ENCODE data around the gene BCAR3.

GRCh38 chr1:93617670-93618499 lies 63.8 kb downstream of the BCAR3 start:
- TF ChIP-seq POLR2A (IDR thresholded peaks at IDR 0.05) (no peak), CTCF (IDR thresholded peaks at IDR 0.05) (no peak), POLR2AphosphoS5 (IDR thresholded peaks at IDR 0.05) (no peak)

Data from suprapubic skin (tissue), 4 donors.